ENCODE measurements around the gene SPATA3. TPM values are rescaled to one million over a fixed set of nuclear protein-coding genes. Genes with fewer than 3 reads are reported as not detected.
"Not testable (repeated sequence)": the region's sequence is repeated elsewhere in the genome, so short reads cannot be mapped to it uniquely, and the experiment has no call there.

The SPATA3 gene
- total RNA-seq, 4 donors from 2014 or later, result not detected

- Histone ChIP-seq H3K9me3 (no peaks in the 10 kb centered on the region), H3K27me3 (peaks cover under 1% of the 10 kb centered on the region), H3K4me3 (no peak overlapping the region), H3K4me1 (peaks cover 0 to 6% (median 0%) of the 10 kb centered on the region in 4 donors), H3K27ac (no peak overlapping the region), H3K36me3 (no peaks in the 10 kb centered on the region)
- in situ Hi-C loops (cut with MboI; ENCODE audit: low pct_ligation_motif_present in 1 of 4, low pct_unique_long_range_greater_than_20kb in 1 of 4, low sequenced_read_pairs in 3 of 4), result no loop called here
- intact Hi-C loops (cut with DNase I; ENCODE audit: low total_unique reads), result no loop called here
- no peak for DNase-seq
- 96% methylated on average over 36 of the region's 36 CpGs; no CpG with 5 or more reads in 1 of the 2 donors for WGBS, 2 donors (ENCODE audit: low coverage in 1 of 2)
- TF ChIP-seq CTCF (IDR thresholded peaks at IDR 0.05) (no peak), EP300 (IDR thresholded peaks at IDR 0.05; ENCODE audit: low read depth) (no peak), POLR2A (IDR thresholded peaks at IDR 0.05) (no peak), POLR2AphosphoS5 (IDR thresholded peaks at IDR 0.05) (no peak)
Observed at GRCh38 chr2:230964136-230964730, 31.7 kb upstream of the SPATA3 start.

- Histone ChIP-seq H3K36me3 (no peaks in the 10 kb centered on the region), H3K27ac (no peak overlapping the region), H3K4me3 (no peak overlapping the region), H3K9me3 (no peaks in the 10 kb centered on the region), H3K27me3 (no peaks in the 10 kb centered on the region), H3K4me1 (no peaks in the 10 kb centered on the region)
- in situ Hi-C loops (cut with MboI; ENCODE audit: low pct_ligation_motif_present in 1 of 4, low pct_unique_long_range_greater_than_20kb in 1 of 4, low sequenced_read_pairs in 3 of 4), result no loop called here
- DNase-seq, result no peak
- WGBS, 2 donors (ENCODE audit: low coverage in 1 of 2), result 57 to 88% methylated on average over 2 to 3 of the region's 3 CpGs
- TF ChIP-seq CTCF (IDR thresholded peaks at IDR 0.05) (no peak), POLR2A (IDR thresholded peaks at IDR 0.05) (no peak), EP300 (IDR thresholded peaks at IDR 0.05; ENCODE audit: low read depth) (no peak), POLR2AphosphoS5 (IDR thresholded peaks at IDR 0.05) (no peak)
- intact Hi-C loops (cut with DNase I; ENCODE audit: low total_unique reads), result no loop called here
Observed at GRCh38 chr2:230967113-230967512, 28.8 kb upstream of the SPATA3 start.

DNA sequence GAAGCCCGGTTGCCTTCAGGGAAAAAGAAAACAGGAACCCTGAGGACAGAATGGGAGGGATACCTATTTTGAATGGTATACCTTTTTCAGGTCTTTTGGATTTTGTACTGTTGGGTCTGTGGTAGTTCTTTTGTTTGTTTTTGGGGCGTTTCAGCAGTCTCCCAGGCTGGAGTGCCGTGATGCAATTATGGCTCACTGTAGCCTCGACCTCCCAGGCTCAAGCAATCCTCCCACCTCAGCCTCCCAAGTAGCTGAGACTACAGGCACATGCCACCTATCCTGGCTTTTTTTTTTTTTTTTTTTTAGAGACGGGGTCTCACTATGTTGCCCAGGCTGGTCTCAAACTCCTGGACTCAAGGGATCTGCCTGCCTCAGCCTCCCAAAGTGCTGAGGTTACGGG, 27.6 kb upstream of the SPATA3 start:
- H3K9me3 ChIP-seq; in situ Hi-C loops (cut with MboI; ENCODE audit: low pct_ligation_motif_present in 1 of 4, low pct_unique_long_range_greater_than_20kb in 1 of 4, low sequenced_read_pairs in 3 of 4); DNase-seq; H3K4me3 ChIP-seq; H3K4me1 ChIP-seq; intact Hi-C loops (cut with DNase I; ENCODE audit: low total_unique reads); H3K36me3 ChIP-seq; H3K27me3 ChIP-seq; H3K27ac ChIP-seq: not testable (repeated sequence)
- WGBS, 2 donors (ENCODE audit: low coverage in 1 of 2), result 80 to 91% methylated on average over 6 of the region's 6 CpGs

DNA sequence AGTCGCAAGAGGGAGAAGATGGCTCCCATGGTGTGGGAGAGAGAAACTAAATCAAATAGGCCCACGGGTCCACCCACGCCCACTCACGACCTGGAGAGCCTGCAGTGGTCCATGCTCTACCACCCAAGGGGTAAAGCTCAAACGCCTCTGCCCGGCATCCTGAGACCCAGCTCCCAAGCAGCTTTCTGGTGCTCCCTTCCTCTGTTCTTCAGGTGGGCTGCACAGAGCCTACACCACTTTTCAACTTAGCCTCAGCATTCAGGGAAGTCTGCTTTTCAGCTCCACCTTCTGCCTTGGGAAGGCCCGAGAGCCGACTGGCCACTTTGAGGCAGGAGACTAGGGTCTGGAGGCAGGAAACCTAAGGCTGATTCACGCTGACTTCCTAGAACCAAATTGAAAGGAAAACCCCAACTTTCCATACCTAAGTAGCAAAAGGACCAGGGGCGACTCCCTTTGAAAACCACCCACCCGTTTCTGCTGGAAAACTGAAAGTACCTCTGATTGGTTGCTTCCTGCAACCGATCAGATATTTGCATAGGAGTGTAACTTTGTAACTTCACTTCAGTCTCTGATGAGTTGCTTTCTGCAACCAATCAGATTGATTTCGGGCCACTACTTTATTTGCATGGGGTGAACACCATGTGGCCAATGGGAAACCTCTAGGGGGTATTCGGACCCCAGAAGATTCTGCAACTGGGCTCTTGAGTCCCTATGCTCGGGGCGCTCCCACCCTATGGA, 26.8 kb upstream of the SPATA3 start:
- Histone ChIP-seq H3K4me3 (no peak overlapping the region), H3K36me3 (no peaks in the 10 kb centered on the region), H3K9me3 (no peaks in the 10 kb centered on the region), H3K27ac (peak overlapping the region in 1 of 4 donors; percentile 16), H3K27me3 (no peaks in the 10 kb centered on the region), H3K4me1 (no peaks in the 10 kb centered on the region)
- intact Hi-C loops (cut with DNase I; ENCODE audit: low total_unique reads) (no loop called here), in situ Hi-C loops (cut with MboI; ENCODE audit: low pct_ligation_motif_present in 1 of 4, low pct_unique_long_range_greater_than_20kb in 1 of 4, low sequenced_read_pairs in 3 of 4) (no loop called here)
- DNase-seq, result no peak
- no peak for TF ChIP-seq POLR2AphosphoS5 (IDR thresholded peaks at IDR 0.05)
- no peak for TF ChIP-seq POLR2A (IDR thresholded peaks at IDR 0.05)
- no peak for TF ChIP-seq EP300 (IDR thresholded peaks at IDR 0.05; ENCODE audit: low read depth)
- TF ChIP-seq CTCF (IDR thresholded peaks at IDR 0.05), result no peak
- WGBS, 2 donors (ENCODE audit: low coverage in 1 of 2), result 68 to 94% methylated on average over 9 to 16 of the region's 16 CpGs
